Astrocyte (in vitro differentiated cells and primary cell): ENCODE results near the gene PLCH2. TPM values are rescaled to one million over a fixed set of nuclear protein-coding genes. Genes with fewer than 3 reads are reported as not detected.

Source experiments
- DNase-seq: peaks from one replicate; pipeline ENCODE4 v3.0.0-alpha.2; 2010; ENCODE audit warnings: low read depth
- FAIRE-seq: peaks from 2 replicates; lab custom pipeline; 2011; peaks lifted over from hg19 to GRCh38; lab: Jason Lieb, UNC
- H2AFZ ChIP-seq: 2 replicates; pipeline ENCODE4 v1.6.0; 2012; ENCODE audit warnings: low read depth, low read length, inconsistent platforms
- H3K27ac ChIP-seq: 2 replicates; pipeline ENCODE4 v1.5.1; 2011; ENCODE audit warnings: low read depth, low read length, inconsistent platforms
- H3K27me3 ChIP-seq: 2 replicates; pipeline ENCODE4 v1.6.0; 2011; ENCODE audit warnings: low read length, inconsistent platforms; ENCODE audit not compliant: insufficient read depth
- H3K36me3 ChIP-seq: 2 replicates; pipeline ENCODE4 v1.5.1; 2011; ENCODE audit warnings: low read length, inconsistent platforms; ENCODE audit not compliant: insufficient read depth
- H3K4me1 ChIP-seq: 2 replicates; pipeline ENCODE4 v1.5.1; 2011; ENCODE audit warnings: low read length, inconsistent platforms; ENCODE audit not compliant: insufficient read depth
- H3K4me2 ChIP-seq: 2 replicates; pipeline ENCODE4 v1.6.0; 2012; ENCODE audit warnings: low read length, inconsistent platforms
- H3K4me3 ChIP-seq: 2 replicates; pipeline ENCODE4 v1.5.1; 2011; ENCODE audit warnings: low read depth, mild to moderate bottlenecking, low read length, inconsistent platforms; ENCODE audit not compliant: insufficient read depth
- H3K79me2 ChIP-seq: 2 replicates; pipeline ENCODE4 v1.6.0; 2012; ENCODE audit warnings: mild to moderate bottlenecking, low read length, inconsistent platforms; ENCODE audit not compliant: insufficient read depth
- H3K9ac ChIP-seq: 2 replicates; pipeline ENCODE4 v1.6.0; 2012; ENCODE audit warnings: mild to moderate bottlenecking, low read length, inconsistent platforms
- H3K9me3 ChIP-seq: 2 replicates; pipeline ENCODE4 v1.5.1; 2012; ENCODE audit warnings: low read depth, mild to moderate bottlenecking, low read length, inconsistent platforms; ENCODE audit not compliant: insufficient read depth
- H4K20me1 ChIP-seq: 2 replicates; pipeline ENCODE4 v1.6.0; 2012; ENCODE audit warnings: low read length, inconsistent platforms; ENCODE audit not compliant: insufficient read depth
- H3K27ac Mint-ChIP-seq: one replicate; pipeline ENCODE4 v1.8.0; 2021; ENCODE audit warnings: mild to moderate bottlenecking, mixed read lengths; ENCODE audit not compliant: unreplicated experiment
- H3K27me3 Mint-ChIP-seq: one replicate; pipeline ENCODE4 v1.8.0; 2021; ENCODE audit warnings: low read depth, mixed read lengths; ENCODE audit not compliant: unreplicated experiment
- H3K36me3 Mint-ChIP-seq: one replicate; pipeline ENCODE4 v1.8.0; 2021; ENCODE audit warnings: low read depth, mixed read lengths; ENCODE audit not compliant: unreplicated experiment
- H3K4me1 Mint-ChIP-seq: one replicate; pipeline ENCODE4 v1.8.0; 2021; ENCODE audit warnings: low read depth, mixed read lengths; ENCODE audit not compliant: unreplicated experiment
- H3K4me3 Mint-ChIP-seq: one replicate; pipeline ENCODE4 v1.8.0; 2021; ENCODE audit warnings: mild to moderate bottlenecking, moderate library complexity, mixed read lengths; ENCODE audit not compliant: unreplicated experiment
- H3K9me3 Mint-ChIP-seq: one replicate; pipeline ENCODE4 v1.8.0; 2021; ENCODE audit warnings: mild to moderate bottlenecking, mixed read lengths; ENCODE audit not compliant: unreplicated experiment
- EZH2 ChIP-seq: IDR thresholded peaks from 2 replicates; pipeline ENCODE4 v1.6.1; 2012; ENCODE audit warnings: mild to moderate bottlenecking, low read length, inconsistent platforms; ENCODE audit not compliant: insufficient read depth
- total RNA-seq: library from RNA; stranded (reverse); gene quantifications from 2 replicates; pipeline ENCODE4 v1.2.1, GENCODE V29; 2021
- TF ChIP-seq, protein P1 (sequence below): IDR thresholded peaks from 2 replicates; pipeline ENCODE4 v1.5.1; 2011; ENCODE audit warnings: low read depth, mild to moderate bottlenecking, inconsistent platforms, low read length, moderate library complexity; ENCODE audit not compliant: insufficient read depth

Gene PLCH2
- total RNA-seq, 1 donor from 2014 or later = 2.0 TPM

DNA sequence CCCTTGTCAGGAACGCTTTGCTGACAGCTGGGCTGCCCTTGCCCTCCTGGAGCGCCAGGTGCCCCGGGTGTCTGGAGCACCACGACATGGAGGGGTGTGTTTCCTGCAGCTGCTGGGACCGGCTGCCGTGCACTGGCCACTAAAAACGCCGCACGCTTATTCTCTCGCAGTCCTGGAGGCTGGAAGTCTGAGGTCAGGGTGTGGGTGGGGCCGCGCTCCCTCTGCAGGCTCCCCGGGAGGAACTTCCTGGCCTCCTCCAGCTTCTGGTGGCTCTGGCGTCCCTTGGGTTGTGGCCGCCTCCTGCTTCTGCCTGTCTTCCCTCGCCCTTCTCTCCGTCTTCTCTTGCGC lies 28.0 kb upstream of the PLCH2 start:
- Histone ChIP-seq H3K27me3 (no peaks in the 10 kb centered on the region), H3K79me2 (peaks cover 2% of the 10 kb centered on the region), H3K27ac (no peak overlapping the region), H3K4me2 (peak overlapping the region; percentile 18), H3K9me3 (no peaks in the 10 kb centered on the region), H3K4me1 (peaks cover 54% of the 10 kb centered on the region), H3K9ac (peak overlapping the region; percentile 13), H3K4me3 (no peak overlapping the region), H3K36me3 (no peaks in the 10 kb centered on the region), H4K20me1 (no peaks in the 10 kb centered on the region), H2AFZ (peak overlapping the region; percentile 51)
- H3K27me3 Mint-ChIP-seq = no peaks in the 10 kb centered on the region
- TF ChIP-seq, protein P1, sequence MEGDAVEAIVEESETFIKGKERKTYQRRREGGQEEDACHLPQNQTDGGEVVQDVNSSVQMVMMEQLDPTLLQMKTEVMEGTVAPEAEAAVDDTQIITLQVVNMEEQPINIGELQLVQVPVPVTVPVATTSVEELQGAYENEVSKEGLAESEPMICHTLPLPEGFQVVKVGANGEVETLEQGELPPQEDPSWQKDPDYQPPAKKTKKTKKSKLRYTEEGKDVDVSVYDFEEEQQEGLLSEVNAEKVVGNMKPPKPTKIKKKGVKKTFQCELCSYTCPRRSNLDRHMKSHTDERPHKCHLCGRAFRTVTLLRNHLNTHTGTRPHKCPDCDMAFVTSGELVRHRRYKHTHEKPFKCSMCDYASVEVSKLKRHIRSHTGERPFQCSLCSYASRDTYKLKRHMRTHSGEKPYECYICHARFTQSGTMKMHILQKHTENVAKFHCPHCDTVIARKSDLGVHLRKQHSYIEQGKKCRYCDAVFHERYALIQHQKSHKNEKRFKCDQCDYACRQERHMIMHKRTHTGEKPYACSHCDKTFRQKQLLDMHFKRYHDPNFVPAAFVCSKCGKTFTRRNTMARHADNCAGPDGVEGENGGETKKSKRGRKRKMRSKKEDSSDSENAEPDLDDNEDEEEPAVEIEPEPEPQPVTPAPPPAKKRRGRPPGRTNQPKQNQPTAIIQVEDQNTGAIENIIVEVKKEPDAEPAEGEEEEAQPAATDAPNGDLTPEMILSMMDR = no peak
- no peak for TF ChIP-seq EZH2
- H3K9me3 Mint-ChIP-seq = no peaks in the 10 kb centered on the region
- FAIRE-seq (no peak), DNase-seq (no peak)
- H3K36me3 Mint-ChIP-seq = no peaks in the 10 kb centered on the region
- H3K4me1 Mint-ChIP-seq = peaks cover 13% of the 10 kb centered on the region
- peak overlapping the region; percentile 88 for H3K27ac Mint-ChIP-seq
- H3K4me3 Mint-ChIP-seq = no peak overlapping the region

DNA sequence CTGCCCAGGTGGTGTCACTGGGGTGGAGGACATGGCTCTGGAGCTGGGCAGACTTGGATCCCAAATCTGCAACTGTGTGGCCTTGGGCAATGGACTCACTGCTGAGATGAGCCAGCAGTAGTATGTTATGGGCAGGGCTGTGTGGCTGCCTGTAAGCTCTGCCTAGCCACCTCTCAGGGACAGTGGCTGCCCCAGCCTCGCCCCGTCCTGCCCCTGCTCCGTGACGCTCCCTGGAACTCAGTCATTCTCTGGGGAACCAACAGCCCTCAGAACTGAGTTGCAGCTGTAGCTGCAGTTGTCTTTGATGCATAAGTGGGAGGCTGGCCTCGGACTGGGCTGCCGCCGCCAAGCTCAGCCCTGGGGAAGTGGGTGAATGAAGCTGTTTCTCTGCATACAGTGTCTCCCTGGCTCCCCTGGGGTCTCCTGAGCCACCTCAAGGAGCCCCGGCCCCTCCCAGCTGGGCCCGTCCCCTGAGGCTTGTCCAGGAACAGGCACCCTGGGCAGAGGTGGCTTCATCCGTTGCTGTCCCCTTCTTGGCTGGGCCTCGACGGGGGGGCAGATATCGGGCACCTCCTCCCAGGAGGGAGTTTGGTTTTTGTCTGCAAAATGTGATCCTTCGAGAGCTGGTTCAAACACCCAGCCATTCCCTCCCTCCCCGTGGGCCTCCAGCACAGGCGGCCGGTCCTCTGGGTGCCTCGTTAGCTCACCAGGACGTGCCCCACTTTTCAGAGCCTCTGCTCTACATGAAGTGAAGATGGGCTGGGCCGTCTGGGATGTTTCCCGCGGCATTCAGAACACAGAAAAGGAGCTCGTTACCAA lies 26.2 kb upstream of the PLCH2 start:
- Histone ChIP-seq H3K27me3 (no peaks in the 10 kb centered on the region), H4K20me1 (no peaks in the 10 kb centered on the region), H3K4me2 (no peak overlapping the region), H3K79me2 (peaks cover 3% of the 10 kb centered on the region), H2AFZ (no peak overlapping the region), H3K4me1 (peaks cover 49% of the 10 kb centered on the region), H3K9me3 (no peaks in the 10 kb centered on the region), H3K4me3 (no peak overlapping the region), H3K9ac (no peak overlapping the region), H3K27ac (peak overlapping the region; percentile 55), H3K36me3 (no peaks in the 10 kb centered on the region)
- no peak for FAIRE-seq
- Mint-ChIP-seq H3K4me1 (peaks cover 16% of the 10 kb centered on the region), H3K27me3 (no peaks in the 10 kb centered on the region), H3K27ac (no peak overlapping the region), H3K9me3 (no peaks in the 10 kb centered on the region), H3K4me3 (no peak overlapping the region), H3K36me3 (no peaks in the 10 kb centered on the region)
- DNase-seq = no peak
- TF ChIP-seq, protein P1 = no peak
- no peak for TF ChIP-seq EZH2

DNA sequence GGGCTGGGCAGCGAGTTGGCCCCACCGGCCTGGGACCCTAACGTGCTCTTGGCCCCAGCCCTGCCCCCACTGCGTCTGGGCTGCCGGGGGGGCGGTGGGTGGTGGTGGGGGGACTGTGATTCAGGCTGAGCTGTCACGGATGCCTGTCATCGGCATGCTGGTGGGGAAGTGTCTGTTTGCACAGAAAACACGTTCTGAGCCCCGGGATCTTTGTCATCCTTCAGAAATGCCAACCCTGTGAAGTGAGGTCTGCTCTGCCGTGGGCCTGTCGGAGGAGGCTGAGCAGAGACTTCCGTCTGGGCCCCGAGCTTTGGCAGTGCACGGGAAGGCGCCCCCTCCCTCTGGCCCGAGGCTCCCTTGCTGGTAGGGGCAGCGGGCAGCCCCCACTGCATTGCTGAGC lies 24.3 kb upstream of the PLCH2 start:
- H3K36me3 ChIP-seq = no peaks in the 10 kb centered on the region
- peak overlapping the region; percentile 75 for H3K4me2 ChIP-seq
- DNase-seq (peak; percentile 74), FAIRE-seq (peak; percentile 13)
- Mint-ChIP-seq H3K4me3 (no peak overlapping the region), H3K27me3 (no peaks in the 10 kb centered on the region), H3K9me3 (no peaks in the 10 kb centered on the region), H3K4me1 (peaks cover 14% of the 10 kb centered on the region), H3K36me3 (no peaks in the 10 kb centered on the region), H3K27ac (peak overlapping the region; percentile 53)
- no peak overlapping the region for H3K4me3 ChIP-seq
- peaks cover 46% of the 10 kb centered on the region for H3K4me1 ChIP-seq
- no peak overlapping the region for H2AFZ ChIP-seq
- TF ChIP-seq, protein P1 = no peak
- no peaks in the 10 kb centered on the region for H3K27me3 ChIP-seq
- peak overlapping the region; percentile 94 for H3K27ac ChIP-seq
- H3K9me3 ChIP-seq = no peaks in the 10 kb centered on the region
- H3K79me2 ChIP-seq = peaks cover 3% of the 10 kb centered on the region
- peak overlapping the region; percentile 83 for H3K9ac ChIP-seq
- H4K20me1 ChIP-seq = no peaks in the 10 kb centered on the region
